ENCODE measurements around the gene EIF4G3.

Gene EIF4G3

DNA sequence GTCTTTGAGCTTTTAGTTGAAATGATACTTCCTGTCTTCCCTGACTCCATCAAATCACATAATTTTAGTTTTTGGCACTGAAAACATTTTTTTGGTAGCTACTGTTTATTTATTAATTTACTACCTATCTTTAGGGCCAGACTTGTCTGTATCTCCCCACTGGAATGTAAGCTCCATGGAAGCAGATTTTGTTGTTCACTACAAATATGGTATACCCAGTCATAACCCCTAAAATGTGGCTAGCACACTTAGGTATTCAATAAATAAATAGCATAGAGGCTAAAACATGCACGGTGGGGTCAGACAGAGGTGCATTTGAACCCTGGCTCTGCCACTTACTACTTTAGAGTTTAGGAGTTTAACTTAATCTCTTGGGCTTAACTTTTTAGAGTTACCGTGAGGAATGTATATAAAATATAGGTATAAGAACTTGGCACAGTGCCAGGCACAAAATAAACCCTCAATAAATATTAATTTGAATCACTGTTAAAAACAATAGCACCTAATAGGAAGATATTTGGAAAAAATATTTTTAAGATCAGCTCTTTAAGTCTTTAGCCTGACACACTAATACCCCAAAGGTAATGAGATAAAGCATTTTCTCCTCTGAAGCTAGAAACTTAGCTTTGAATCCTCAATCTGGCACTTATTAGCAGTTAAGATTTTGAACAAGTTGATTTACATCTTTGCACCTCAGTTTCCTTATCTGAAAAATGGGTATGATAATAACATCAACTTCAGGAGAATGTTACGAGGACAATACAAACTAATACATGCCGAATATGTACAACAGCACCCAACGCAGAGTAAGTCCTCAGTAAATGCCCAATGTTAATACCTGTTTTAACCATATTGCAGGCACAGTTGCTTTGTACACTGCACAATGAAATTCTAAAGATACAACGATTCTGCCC lies 330.0 kb downstream of the EIF4G3 start:
- H3K27ac ChIP-seq (ENCODE audit: low read depth, low read length), result no peak overlapping the region
- no peaks in the 10 kb centered on the region for H3K4me1 ChIP-seq (ENCODE audit: insufficient read depth, low read length)
- no peak overlapping the region for H3K9ac ChIP-seq (ENCODE audit: low read depth, low read length)
- no peaks in the 10 kb centered on the region for H3K9me3 ChIP-seq (ENCODE audit: insufficient read depth, low read depth, low read length)
- WGBS, result 98% methylated on average over 5 of the region's 6 CpGs
- H3K27me3 ChIP-seq (ENCODE audit: insufficient read depth, low read length), result no peaks in the 10 kb centered on the region
- peaks cover 74% of the 10 kb centered on the region for H3K36me3 ChIP-seq (ENCODE audit: insufficient read depth, low read length)
- no peak overlapping the region for H3K4me3 ChIP-seq (ENCODE audit: low read length)

DNA sequence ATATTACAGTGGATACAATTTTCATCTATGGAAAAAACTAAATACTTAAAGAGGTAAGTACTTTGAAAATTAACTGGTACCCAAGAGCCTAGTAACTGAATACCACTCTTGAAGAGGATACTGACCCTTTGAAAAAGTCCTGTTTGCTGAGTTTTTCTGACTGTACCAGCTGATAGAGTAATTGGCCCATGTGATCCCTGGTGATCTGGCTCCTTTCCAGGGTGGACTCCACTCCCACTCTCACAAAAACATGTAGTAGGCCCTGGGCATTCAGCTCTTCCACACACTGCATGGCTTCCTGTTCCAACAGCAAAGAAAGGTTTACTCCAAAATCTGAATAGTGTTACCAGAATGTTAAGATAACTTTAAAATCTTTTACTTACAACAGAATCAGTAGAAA lies 336.0 kb downstream of the EIF4G3 start:
- peaks cover 43% of the 10 kb centered on the region for H3K36me3 ChIP-seq (ENCODE audit: insufficient read depth, low read length)
- H3K27ac ChIP-seq (ENCODE audit: low read depth, low read length), result no peak overlapping the region
- H3K27me3 ChIP-seq (ENCODE audit: insufficient read depth, low read length), result no peaks in the 10 kb centered on the region
- no peak overlapping the region for H3K4me3 ChIP-seq (ENCODE audit: low read length)
- H3K4me1 ChIP-seq (ENCODE audit: insufficient read depth, low read length), result no peaks in the 10 kb centered on the region
- H3K9ac ChIP-seq (ENCODE audit: low read depth, low read length), result no peak overlapping the region
- H3K9me3 ChIP-seq (ENCODE audit: insufficient read depth, low read depth, low read length), result no peaks in the 10 kb centered on the region

DNA sequence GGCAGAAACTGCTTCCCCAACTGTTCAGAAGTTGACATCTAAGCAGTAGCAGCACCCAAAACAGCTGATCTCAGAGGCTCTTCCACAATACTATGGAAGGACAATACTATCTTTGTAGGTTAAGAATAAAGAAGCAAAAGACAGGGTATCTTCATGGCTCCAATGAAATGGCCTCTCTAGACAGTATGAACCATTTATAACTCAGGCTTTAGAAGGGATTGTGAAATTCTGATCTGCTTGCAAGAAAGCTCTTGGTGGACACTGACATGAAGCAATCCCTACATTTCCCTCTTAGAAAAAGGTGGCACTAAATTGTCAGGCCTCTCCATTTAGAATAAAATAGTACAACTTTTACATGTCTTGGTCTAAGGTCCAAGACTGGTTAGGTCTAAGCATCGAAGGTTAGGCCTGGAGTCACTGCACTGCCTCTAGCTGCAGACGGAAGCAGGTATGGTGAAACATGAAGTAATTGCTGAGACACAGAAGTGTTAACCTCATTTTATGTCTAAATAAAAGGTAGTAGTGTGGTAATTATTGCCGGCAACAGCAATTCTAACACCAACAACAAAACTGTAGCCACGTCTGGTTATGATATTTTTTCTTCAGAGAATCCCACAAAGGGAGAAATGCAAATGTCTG lies 339.0 kb downstream of the EIF4G3 start:
- no peak overlapping the region for H3K9ac ChIP-seq (ENCODE audit: low read depth, low read length)
- H3K36me3 ChIP-seq (ENCODE audit: insufficient read depth, low read length), result peaks cover 33% of the 10 kb centered on the region
- no peaks in the 10 kb centered on the region for H3K27me3 ChIP-seq (ENCODE audit: insufficient read depth, low read length)
- no peaks in the 10 kb centered on the region for H3K4me1 ChIP-seq (ENCODE audit: insufficient read depth, low read length)
- no peaks in the 10 kb centered on the region for H3K9me3 ChIP-seq (ENCODE audit: insufficient read depth, low read depth, low read length)
- no peak overlapping the region for H3K27ac ChIP-seq (ENCODE audit: low read depth, low read length)
- no peak overlapping the region for H3K4me3 ChIP-seq (ENCODE audit: low read length)
- 96% methylated on average over 2 of the region's 4 CpGs for WGBS

DNA sequence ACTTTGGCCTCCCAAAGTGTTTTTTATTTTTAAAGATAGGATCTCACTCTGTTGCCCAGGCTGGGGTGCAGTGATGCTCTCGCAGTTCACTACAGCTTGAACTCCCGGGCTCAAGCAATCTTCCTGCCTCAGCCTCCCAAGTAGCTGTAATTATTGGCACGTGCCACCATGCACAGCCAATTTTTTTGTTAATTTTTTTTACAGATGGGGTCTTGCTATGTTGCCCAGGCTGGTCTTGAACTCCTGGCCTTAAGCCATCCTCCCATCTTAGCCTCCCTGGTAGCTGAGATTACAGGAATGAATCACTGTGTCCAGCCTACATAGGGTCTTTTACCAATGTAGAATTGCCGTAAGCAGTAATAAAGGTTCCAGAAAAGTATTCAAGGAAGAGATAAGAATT lies 340.5 kb downstream of the EIF4G3 start:
- no peak overlapping the region for H3K4me3 ChIP-seq (ENCODE audit: low read length)
- H3K27me3 ChIP-seq (ENCODE audit: insufficient read depth, low read length), result no peaks in the 10 kb centered on the region
- H3K36me3 ChIP-seq (ENCODE audit: insufficient read depth, low read length), result peaks cover 29% of the 10 kb centered on the region
- H3K27ac ChIP-seq (ENCODE audit: low read depth, low read length), result no peak overlapping the region
- WGBS, result 95% methylated on average over 4 of the region's 4 CpGs
- H3K9me3 ChIP-seq (ENCODE audit: insufficient read depth, low read depth, low read length), result no peaks in the 10 kb centered on the region
- no peak overlapping the region for H3K9ac ChIP-seq (ENCODE audit: low read depth, low read length)
- no peaks in the 10 kb centered on the region for H3K4me1 ChIP-seq (ENCODE audit: insufficient read depth, low read length)

DNA sequence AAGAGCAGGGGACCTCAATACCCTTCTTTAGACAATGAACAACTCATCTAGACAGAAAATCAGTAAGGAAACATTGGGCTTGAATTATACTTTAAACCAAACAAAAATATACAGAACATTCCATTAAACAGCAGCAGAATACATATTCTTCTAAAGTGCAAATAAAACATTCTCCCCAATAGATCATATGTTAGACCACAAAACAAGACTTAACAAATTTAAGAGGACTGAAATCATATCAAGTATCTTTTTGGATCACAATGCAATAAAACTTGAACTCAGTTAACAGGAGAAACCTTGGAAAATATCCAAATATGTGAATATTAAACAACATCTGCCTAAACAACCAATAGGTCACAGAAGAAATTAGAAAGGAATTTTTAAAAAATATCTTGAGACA lies 341.9 kb downstream of the EIF4G3 start:
- Histone ChIP-seq H3K27ac (ENCODE audit: low read depth, low read length) (no peak overlapping the region), H3K9ac (ENCODE audit: low read depth, low read length) (no peak overlapping the region), H3K36me3 (ENCODE audit: insufficient read depth, low read length) (peaks cover 19% of the 10 kb centered on the region), H3K27me3 (ENCODE audit: insufficient read depth, low read length) (no peaks in the 10 kb centered on the region), H3K4me3 (ENCODE audit: low read length) (no peak overlapping the region), H3K4me1 (ENCODE audit: insufficient read depth, low read length) (no peaks in the 10 kb centered on the region), H3K9me3 (ENCODE audit: insufficient read depth, low read depth, low read length) (no peaks in the 10 kb centered on the region)

DNA sequence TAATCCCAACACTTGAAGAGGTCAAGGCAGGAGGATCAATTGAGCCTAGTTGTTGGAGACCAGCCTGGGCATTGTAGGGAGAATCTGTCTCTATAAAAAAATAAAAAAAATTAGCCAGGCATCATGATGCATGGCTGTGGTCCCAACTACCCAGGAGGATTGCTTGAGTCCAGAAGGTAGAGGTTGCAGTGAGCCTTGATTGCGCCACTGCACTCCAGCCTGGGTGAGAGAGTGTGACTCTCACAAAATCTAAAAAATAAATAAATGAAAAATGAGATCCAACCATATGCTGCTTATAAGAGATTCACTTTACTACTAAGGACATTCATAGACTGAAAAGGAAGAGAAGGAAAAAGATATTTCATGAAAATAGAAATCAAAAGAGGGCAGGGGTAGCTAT lies 342.5 kb downstream of the EIF4G3 start:
- peaks cover 18% of the 10 kb centered on the region for H3K36me3 ChIP-seq (ENCODE audit: insufficient read depth, low read length)
- H3K4me1 ChIP-seq (ENCODE audit: insufficient read depth, low read length), result no peaks in the 10 kb centered on the region
- WGBS, result 88% methylated on average over 1 of the region's 1 CpG
- no peaks in the 10 kb centered on the region for H3K9me3 ChIP-seq (ENCODE audit: insufficient read depth, low read depth, low read length)
- H3K27me3 ChIP-seq (ENCODE audit: insufficient read depth, low read length), result no peaks in the 10 kb centered on the region
- no peak overlapping the region for H3K9ac ChIP-seq (ENCODE audit: low read depth, low read length)
- H3K4me3 ChIP-seq (ENCODE audit: low read length), result no peak overlapping the region
- no peak overlapping the region for H3K27ac ChIP-seq (ENCODE audit: low read depth, low read length)

DNA sequence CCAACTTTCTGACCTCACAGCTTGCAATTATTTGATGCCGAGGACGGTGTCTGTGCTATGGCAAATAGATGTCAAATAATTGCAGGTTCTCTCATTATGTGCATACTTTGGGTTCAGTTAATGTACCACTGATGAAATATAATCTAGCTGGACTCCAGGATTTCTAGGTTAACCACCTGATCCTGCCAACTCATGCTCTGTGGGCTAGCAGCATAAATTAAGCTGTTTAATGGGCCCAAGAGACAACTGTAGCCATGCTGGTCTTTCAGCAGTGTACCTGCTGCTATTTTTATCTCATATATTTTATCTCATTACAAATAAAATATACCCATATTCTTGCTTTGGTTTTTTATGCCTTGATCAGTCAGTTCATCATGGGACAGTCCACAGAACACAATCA lies 346.3 kb downstream of the EIF4G3 start:
- 100% methylated on average over 2 of the region's 2 CpGs for WGBS
- Histone ChIP-seq H3K27ac (ENCODE audit: low read depth, low read length) (no peak overlapping the region), H3K4me1 (ENCODE audit: insufficient read depth, low read length) (no peaks in the 10 kb centered on the region), H3K36me3 (ENCODE audit: insufficient read depth, low read length) (peaks cover 47% of the 10 kb centered on the region), H3K27me3 (ENCODE audit: insufficient read depth, low read length) (no peaks in the 10 kb centered on the region), H3K9me3 (ENCODE audit: insufficient read depth, low read depth, low read length) (no peaks in the 10 kb centered on the region), H3K4me3 (ENCODE audit: low read length) (no peak overlapping the region), H3K9ac (ENCODE audit: low read depth, low read length) (no peak overlapping the region)

DNA sequence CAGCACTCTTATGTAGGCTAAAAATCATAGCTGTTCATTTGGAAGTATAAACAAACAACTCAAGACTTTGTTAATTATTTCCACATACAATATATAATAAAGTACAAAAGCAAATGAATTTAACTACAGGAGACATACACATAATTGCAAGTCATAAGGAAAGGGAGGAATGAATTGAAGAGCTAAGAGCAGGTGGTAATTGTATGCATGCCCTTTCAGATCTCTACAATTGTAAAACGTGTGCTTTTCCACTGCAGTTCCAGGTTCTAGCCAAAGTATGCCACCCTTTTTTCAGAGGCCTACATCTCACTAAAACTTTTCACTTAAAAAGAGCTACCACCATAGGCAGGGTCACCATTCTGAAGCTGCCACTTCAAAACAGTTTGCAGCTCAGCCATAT lies 346.8 kb downstream of the EIF4G3 start:
- no peaks in the 10 kb centered on the region for H3K9me3 ChIP-seq (ENCODE audit: insufficient read depth, low read depth, low read length)
- H3K4me3 ChIP-seq (ENCODE audit: low read length), result no peak overlapping the region
- H3K4me1 ChIP-seq (ENCODE audit: insufficient read depth, low read length), result no peaks in the 10 kb centered on the region
- WGBS, result 92% methylated on average over 1 of the region's 1 CpG
- no peak overlapping the region for H3K27ac ChIP-seq (ENCODE audit: low read depth, low read length)
- no peak overlapping the region for H3K9ac ChIP-seq (ENCODE audit: low read depth, low read length)
- H3K36me3 ChIP-seq (ENCODE audit: insufficient read depth, low read length), result peaks cover 51% of the 10 kb centered on the region
- H3K27me3 ChIP-seq (ENCODE audit: insufficient read depth, low read length), result no peaks in the 10 kb centered on the region

DNA sequence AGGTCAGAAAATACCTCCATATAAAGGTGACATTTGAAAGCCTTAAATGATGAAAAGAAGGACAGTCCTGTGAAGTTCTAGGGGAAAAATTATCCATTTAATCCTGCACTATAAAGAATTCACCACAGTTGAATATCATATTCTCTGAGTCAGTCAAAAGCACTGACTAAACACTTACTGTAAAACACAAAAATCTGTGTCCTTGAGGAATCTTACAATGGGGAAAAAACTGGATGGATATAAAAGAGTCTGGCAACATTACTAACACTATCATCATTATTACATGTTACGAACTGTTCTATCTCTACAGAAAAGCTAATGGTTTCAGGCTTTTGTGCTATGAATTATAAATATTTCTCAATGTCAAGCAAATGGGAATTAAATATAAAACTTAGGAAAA lies 347.2 kb downstream of the EIF4G3 start:
- Histone ChIP-seq H3K4me1 (ENCODE audit: insufficient read depth, low read length) (no peaks in the 10 kb centered on the region), H3K4me3 (ENCODE audit: low read length) (no peak overlapping the region), H3K9me3 (ENCODE audit: insufficient read depth, low read depth, low read length) (no peaks in the 10 kb centered on the region), H3K36me3 (ENCODE audit: insufficient read depth, low read length) (peaks cover 55% of the 10 kb centered on the region), H3K9ac (ENCODE audit: low read depth, low read length) (no peak overlapping the region), H3K27me3 (ENCODE audit: insufficient read depth, low read length) (no peaks in the 10 kb centered on the region), H3K27ac (ENCODE audit: low read depth, low read length) (no peak overlapping the region)
- no CpG with 5 or more reads among the region's 1 CpG for WGBS

DNA sequence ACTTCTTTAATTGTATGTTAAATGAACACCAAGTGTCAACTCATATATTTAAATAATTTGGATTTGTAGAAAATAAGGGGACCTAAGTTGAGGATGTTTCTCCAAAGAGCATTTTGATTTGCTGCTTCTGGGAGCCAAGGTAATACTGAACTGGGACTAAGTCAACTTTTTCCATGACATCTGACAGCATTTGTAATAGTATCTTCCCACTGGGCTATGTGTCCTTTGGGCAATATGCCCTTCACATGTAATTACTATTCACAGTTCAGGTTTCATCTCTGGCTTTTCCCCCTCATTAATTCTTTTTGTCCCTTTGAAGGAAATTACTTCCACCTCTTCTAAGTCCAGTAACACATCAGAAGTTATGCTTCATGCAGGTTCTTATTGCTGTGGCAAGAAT lies 352.9 kb downstream of the EIF4G3 start:
- H3K4me3 ChIP-seq (ENCODE audit: low read length), result no peak overlapping the region
- peaks cover 64% of the 10 kb centered on the region for H3K36me3 ChIP-seq (ENCODE audit: insufficient read depth, low read length)
- H3K27me3 ChIP-seq (ENCODE audit: insufficient read depth, low read length), result no peaks in the 10 kb centered on the region
- no peaks in the 10 kb centered on the region for H3K9me3 ChIP-seq (ENCODE audit: insufficient read depth, low read depth, low read length)
- no peak overlapping the region for H3K27ac ChIP-seq (ENCODE audit: low read depth, low read length)
- H3K9ac ChIP-seq (ENCODE audit: low read depth, low read length), result no peak overlapping the region
- no peaks in the 10 kb centered on the region for H3K4me1 ChIP-seq (ENCODE audit: insufficient read depth, low read length)

DNA sequence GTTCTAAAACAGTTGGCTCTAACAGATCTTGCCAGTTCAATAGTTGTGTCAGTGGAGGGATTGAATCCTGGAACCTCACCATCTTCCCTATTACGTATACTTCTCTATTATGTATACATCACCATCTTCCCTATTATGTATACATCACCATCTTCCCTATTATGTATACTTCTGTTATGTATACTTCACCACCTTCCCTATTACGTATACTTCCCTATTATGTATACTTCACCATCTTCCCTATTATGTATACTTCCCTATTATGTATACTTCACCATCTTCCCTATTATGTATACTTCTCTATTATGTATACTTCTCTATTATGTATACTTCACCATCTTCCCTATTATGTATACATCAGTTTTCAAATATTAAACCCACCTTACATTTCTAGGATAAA lies 355.2 kb downstream of the EIF4G3 start:
- Histone ChIP-seq H3K9ac (ENCODE audit: low read depth, low read length) (no peak overlapping the region), H3K4me3 (ENCODE audit: low read length) (no peak overlapping the region), H3K27me3 (ENCODE audit: insufficient read depth, low read length) (no peaks in the 10 kb centered on the region), H3K27ac (ENCODE audit: low read depth, low read length) (no peak overlapping the region), H3K36me3 (ENCODE audit: insufficient read depth, low read length) (peaks cover 60% of the 10 kb centered on the region), H3K4me1 (ENCODE audit: insufficient read depth, low read length) (no peaks in the 10 kb centered on the region), H3K9me3 (ENCODE audit: insufficient read depth, low read depth, low read length) (no peaks in the 10 kb centered on the region)
- WGBS, result 50% methylated on average over 2 of the region's 2 CpGs
